A673 (cell line): ENCODE measurements around the gene OAS1.

Experiments
- EZH2 ChIP-seq: fragments of 200-600 bp; sonication (generic); IDR thresholded peaks from 2 replicates; pipeline ENCODE4 v1.6.1; 2017; ENCODE audit warnings: borderline replicate concordance, low read depth, mild to moderate bottlenecking, mixed read lengths, antibody characterized with exemption, low read length; ENCODE audit not compliant: poor library complexity, severe bottlenecking
- TF ChIP-seq, protein P1 (sequence below): fragments of 300-800, 200-600 bp; sonication (generic); conservative IDR thresholded peaks from 2 replicates; pipeline ENCODE4 v1.5.1; 2017; ENCODE audit warnings: low read depth, mild to moderate bottlenecking, antibody characterized with exemption, low read length, moderate library complexity, mixed read lengths

DNA sequence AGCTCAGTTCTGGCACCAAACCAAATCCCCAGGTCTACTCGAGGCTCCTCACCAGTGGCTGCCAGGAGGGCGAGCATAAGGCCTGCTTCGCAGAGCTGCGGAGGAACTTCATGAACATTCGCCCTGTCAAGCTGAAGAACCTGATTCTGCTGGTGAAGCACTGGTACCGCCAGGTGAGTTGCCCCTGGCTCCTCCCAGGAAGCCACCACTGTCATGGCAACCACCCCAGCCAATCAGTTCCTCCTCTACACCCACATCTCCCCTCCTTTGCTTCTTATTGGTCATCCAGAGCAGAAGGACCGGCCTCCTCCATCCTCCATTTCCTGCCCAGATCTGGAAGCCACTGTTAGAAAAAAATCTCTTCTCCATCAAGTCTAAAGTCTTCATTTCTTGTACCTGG is 54.3 kb downstream of the OAS1 start:
- TF ChIP-seq EZH2: no peak
- TF ChIP-seq, protein P1, sequence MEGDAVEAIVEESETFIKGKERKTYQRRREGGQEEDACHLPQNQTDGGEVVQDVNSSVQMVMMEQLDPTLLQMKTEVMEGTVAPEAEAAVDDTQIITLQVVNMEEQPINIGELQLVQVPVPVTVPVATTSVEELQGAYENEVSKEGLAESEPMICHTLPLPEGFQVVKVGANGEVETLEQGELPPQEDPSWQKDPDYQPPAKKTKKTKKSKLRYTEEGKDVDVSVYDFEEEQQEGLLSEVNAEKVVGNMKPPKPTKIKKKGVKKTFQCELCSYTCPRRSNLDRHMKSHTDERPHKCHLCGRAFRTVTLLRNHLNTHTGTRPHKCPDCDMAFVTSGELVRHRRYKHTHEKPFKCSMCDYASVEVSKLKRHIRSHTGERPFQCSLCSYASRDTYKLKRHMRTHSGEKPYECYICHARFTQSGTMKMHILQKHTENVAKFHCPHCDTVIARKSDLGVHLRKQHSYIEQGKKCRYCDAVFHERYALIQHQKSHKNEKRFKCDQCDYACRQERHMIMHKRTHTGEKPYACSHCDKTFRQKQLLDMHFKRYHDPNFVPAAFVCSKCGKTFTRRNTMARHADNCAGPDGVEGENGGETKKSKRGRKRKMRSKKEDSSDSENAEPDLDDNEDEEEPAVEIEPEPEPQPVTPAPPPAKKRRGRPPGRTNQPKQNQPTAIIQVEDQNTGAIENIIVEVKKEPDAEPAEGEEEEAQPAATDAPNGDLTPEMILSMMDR: no peak
